Activated CD4-positive, CD25-positive, alpha-beta regulatory T cell (primary cell): ENCODE results near the gene ARL15.
"Not testable (repeated sequence)": the region's sequence is repeated elsewhere in the genome, so short reads cannot be mapped to it uniquely, and the experiment has no call there.

Experiments used
- DNase-seq, 4 experiments: peaks; one replicate each; lab custom pipeline; 2025; lab: John Stamatoyannopoulos, UW

Gene ARL15

GRCh38 chr5:53985796-53986195 is 324.6 kb downstream of the ARL15 start:
- DNase-seq, result no peak

GRCh38 chr5:53984971-53985370 is 325.4 kb downstream of the ARL15 start:
- no peak for DNase-seq

DNA sequence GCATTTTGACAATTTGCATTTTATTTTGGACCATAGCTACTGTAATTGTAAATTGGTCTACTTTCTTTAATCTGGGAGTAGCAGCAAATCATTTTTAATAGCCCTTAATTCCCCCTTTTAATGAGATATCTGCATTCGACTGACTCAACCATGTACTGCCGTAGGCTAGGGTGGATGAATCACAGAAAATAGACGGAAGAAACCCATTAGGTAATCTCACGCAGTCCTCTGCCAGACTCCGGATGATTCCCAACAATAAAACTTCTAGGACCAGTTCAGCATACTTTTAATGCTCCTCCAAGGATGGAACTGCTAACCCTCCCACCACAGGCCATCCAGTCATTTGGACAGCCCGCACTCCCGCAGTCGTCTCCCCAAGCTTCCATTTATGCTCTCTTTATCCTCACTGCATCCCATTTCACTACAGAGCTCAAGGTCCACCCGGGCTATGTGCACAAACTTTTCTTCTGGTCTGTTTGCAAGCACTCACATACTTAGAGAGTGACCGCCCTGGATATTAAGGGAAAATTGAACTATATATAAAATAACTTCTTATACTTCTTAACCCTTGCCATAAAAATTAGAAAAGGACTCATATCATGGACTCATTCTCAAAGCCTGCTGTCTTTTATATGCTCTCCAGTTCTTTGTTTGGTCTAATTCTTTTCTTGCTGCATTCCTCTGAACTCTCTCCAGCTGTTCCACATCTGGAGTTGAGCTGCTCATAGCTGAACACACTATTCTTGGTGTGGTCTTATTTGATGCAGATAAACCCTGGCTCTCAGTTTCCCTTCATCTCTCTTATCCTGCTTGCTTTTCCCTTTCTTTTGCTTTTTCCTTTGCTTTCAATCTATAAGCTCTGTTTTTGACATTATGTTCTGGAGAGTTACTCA is 326.6 kb downstream of the ARL15 start:
- no peak for DNase-seq

- not testable (repeated sequence) for DNase-seq
Measured at GRCh38 chr5:53982319-53982718, 328.1 kb downstream of the ARL15 start.

GRCh38 chr5:53980061-53980460 is 330.3 kb downstream of the ARL15 start:
- DNase-seq, result no peak

- DNase-seq, result no peak
Measured at GRCh38 chr5:53974021-53974420, 336.4 kb downstream of the ARL15 start.

DNA sequence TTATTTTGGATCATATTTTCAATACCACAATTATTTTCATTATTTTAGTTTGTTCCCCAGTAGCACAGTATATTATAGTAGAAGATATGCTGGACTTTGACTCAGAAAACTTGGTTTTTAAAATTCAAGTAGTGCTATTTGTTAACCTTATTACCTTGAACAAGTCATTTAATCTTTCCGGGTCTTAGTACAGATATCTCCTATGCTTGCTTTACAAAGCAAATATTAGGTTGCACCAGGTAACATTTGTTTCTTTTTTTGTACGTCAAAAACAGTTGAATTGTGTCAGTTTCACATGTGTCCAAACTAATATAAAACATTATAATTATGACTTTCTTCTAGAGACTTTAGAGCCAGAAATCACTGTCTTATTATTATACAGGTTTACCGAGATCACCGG is 338.1 kb downstream of the ARL15 start:
- no peak for DNase-seq

GRCh38 chr5:53971551-53971950 is 338.8 kb downstream of the ARL15 start:
- no peak for DNase-seq

- no peak for DNase-seq
Measured at GRCh38 chr5:53971131-53971530, 339.2 kb downstream of the ARL15 start.

DNA sequence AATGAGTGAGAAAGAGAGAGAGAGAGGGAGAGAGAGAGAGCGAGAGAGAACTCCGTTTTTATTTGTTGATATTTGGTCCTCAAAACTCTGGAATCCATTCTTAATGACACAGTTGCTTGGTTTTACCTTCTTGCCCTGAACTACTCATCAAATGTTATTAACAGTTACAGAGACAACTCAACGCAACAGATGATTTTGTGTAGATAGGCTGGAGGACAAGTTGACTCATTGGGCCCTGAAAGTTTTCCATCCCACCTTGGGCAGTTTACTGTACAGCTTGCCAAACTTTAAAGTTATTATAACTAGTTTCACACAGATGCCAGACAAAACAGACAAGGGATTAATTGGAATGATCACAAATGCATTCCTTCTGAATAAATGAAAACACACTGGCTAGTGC is 339.9 kb downstream of the ARL15 start:
- no peak for DNase-seq

- no peak for DNase-seq
Measured at GRCh38 chr5:53969176-53969730, 341.1 kb downstream of the ARL15 start.

- no peak for DNase-seq
Measured at GRCh38 chr5:53965459-53965858, 344.9 kb downstream of the ARL15 start.

GRCh38 chr5:53963958-53964357 is 346.4 kb downstream of the ARL15 start:
- no peak for DNase-seq

- no peak for DNase-seq
Measured at GRCh38 chr5:53962306-53962705, 348.1 kb downstream of the ARL15 start.

GRCh38 chr5:53956632-53957031 is 353.7 kb downstream of the ARL15 start:
- DNase-seq, result no peak

- no peak for DNase-seq
Measured at GRCh38 chr5:53956196-53956595, 354.2 kb downstream of the ARL15 start.

DNA sequence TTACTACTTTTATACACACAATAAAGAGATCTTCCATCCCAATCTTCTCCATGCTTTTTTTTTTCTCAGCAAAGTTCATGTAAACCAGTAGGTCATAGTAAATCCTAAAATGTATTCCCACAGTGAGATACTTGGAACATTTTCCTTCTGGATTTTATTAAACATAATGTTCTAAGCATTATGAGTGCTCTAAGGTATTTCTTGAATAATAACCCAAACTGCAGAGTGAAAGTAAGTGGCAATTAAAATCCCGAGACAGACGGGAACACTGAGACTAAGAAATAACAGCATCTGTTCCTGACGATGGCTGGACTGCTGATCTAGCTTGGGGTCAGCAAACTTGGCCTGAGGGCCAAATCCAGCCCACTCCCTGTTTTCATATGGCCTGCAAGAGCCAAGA is 359.8 kb downstream of the ARL15 start:
- DNase-seq, result no peak

DNA sequence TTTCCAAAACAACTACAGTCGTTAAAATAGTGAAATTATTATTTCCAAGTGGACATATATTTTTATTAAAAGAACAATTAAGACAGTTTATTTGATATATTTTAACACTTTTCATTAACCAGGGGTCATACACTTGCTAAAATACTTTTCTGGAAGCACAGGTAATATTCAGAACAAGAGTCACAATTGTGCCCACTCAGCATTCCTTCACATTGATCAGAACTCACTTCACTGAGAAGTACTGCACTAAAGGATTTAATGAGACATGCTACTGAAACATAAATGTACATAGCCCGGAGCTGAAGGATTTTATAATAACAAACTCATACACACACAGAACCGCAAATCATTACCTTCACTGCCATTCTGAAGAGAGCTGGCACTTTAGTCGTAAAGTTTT is 361.8 kb downstream of the ARL15 start:
- DNase-seq, result no peak

DNA sequence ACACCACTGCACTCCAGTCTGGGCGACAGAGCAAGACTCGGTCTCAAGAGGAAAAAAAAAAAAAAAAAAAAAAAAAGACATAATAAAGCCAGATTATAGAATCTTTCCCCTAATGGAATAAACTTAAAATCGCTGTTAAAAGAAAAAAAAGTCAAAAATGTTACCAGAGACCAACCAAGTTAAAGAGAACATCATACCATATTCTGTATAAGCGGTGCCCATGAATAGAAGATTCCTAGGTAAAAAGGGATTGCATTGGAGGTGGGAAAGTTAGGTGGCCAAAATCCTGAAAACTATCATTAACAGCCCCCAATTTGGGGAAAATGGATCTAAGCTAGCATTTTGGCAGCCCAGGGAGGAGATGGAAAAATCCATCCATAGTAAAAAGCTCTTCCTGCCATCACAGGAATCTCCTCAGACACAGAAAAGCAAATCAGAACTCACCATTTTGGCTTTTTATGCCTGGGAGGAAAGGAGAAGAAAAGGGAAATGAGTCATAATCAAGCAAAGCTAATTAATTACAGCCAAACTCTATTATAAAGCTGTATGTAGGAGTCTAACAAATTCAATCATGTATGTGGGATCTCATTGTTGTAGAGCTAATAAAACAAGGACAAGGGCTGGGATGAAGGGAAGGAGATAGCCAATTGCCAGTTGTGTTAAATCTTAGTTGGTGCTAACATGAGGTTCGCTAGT is 363.8 kb downstream of the ARL15 start:
- DNase-seq, result no peak

- no peak for DNase-seq
Measured at GRCh38 chr5:53944981-53945380, 365.4 kb downstream of the ARL15 start.

DNA sequence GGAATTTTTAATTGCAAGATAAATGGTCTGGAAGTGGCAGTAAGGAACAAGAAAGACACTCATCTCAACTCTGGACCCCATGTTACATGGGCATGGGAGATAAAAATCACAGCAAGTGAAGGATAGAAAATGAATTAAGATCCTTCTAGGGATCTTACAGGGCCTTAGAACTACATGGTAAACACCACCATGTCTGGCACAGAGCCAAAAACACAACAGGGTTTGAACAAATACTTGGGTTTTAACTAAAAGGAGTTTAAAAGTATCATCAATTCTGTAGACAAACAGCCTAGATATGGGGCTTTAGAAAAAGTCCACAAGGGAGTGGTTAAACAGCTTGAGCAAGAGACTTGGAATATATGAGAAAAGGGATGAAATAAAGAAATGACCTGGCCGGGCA is 366.4 kb downstream of the ARL15 start:
- no peak for DNase-seq

DNA sequence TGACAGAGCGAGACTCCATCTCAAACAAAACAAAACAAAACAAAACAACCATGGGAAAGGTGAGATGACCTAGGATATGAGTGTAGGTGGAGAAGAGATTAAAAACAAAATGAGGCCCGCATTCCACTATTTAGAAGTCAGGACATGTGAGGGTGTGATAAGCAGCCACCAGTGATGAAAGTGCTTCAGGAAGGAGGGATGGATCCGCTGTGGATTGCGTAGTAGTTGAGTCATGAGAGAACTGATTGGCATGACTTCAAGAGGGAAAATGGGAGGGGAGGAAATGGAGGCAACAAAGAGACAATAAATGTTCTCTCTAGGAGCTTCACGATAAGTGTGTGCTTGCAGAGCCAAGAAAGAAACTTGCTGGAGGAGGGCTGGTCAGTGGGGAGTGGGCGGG is 367.6 kb downstream of the ARL15 start:
- no peak for DNase-seq

DNA sequence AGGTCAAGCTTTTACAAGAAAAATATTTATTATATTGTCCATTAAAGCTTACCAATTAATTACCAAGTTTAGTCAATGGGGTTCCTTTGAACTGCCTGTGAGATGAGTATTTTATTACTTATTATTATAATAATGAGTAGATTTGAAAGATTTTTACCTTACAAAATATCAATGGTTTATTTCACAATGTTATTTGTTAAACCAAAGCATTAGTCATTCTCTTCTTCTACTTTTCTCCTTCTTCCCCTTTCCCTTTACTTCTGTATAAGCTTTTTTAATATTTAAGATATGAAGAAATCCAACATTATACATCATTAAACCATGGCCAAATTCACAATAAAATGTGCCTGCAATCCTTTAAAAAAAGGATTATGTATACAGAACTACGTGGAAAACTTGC is 369.5 kb downstream of the ARL15 start:
- DNase-seq, result no peak
